H1 (cell line): Measurements from ENCODE around the gene WDR59. TPM values are rescaled to one million over a fixed set of nuclear protein-coding genes. Genes with fewer than 3 reads are reported as not detected.

ENCODE experiments used
- CHD1 ChIP-seq: IDR thresholded peaks from 2 replicates; pipeline ENCODE4 v1.6.1; 2012; ENCODE audit warnings: low read depth, low read length, improper control_type of control experiment
- HDAC6 ChIP-seq: IDR thresholded peaks from one replicate; pipeline ENCODE4 v1.7.1; 2012; ENCODE audit warnings: low read depth, mild to moderate bottlenecking, inconsistent platforms, low read length, moderate library complexity
- KDM1A ChIP-seq: fragments of 200-600, 300-600 bp; sonication (generic); IDR thresholded peaks from 2 replicates; pipeline ENCODE4 v1.7.1; 2016; ENCODE audit warnings: mild to moderate bottlenecking, low read length, borderline replicate concordance
- MAFK ChIP-seq: IDR thresholded peaks from 2 replicates; pipeline ENCODE4 v1.6.1; 2012; ENCODE audit warnings: low read depth, mild to moderate bottlenecking, improper control_type of control experiment, low read length
- PHF8 ChIP-seq: fragments of 200-600 bp; sonication (generic); conservative IDR thresholded peaks from 2 replicates; pipeline ENCODE4 v1.7.1; 2012; ENCODE audit warnings: low read depth, mild to moderate bottlenecking, inconsistent platforms, low read length, moderate library complexity
- RFX5 ChIP-seq: IDR thresholded peaks from 2 replicates; pipeline ENCODE4 v1.6.1; 2011; ENCODE audit warnings: low read depth, low read length, improper control_type of control experiment, borderline replicate concordance
- SIX5 ChIP-seq: IDR thresholded peaks from 2 replicates; pipeline ENCODE4 v1.6.1; 2011; ENCODE audit warnings: mild to moderate bottlenecking, low read depth, low read length
- SRF ChIP-seq: IDR thresholded peaks from 2 replicates; pipeline ENCODE4 v1.6.1; 2011; ENCODE audit warnings: mild to moderate bottlenecking, low read depth, low read length, moderate library complexity
- TBP ChIP-seq: IDR thresholded peaks from 2 replicates; pipeline ENCODE4 v1.6.1; 2011; ENCODE audit warnings: low read depth, low read length, improper control_type of control experiment
- polyA plus RNA-seq, 7 experiments: library from polyadenylated mRNA; depleted of rRNA in 3 of 7; stranded (reverse) in 5 of 7; unstranded in 2 of 7; fragments of >200 nt in 5 of 7; fragments of 200-250 nt in 2 of 7; gene quantifications; 1 replicate in 5 of 7; 2 replicates in 1 of 7; 4 replicates in 1 of 7; pipeline versions ENCODE4 v1.2.1 to v1.2.3, GENCODE V29; 2011 to 2013; ENCODE audit warnings: missing spikeins in 2 of 7, mixed read lengths in 2 of 7
- total RNA-seq: library from RNA; stranded (reverse); fragmentation: NEBNext Ultra II Directional; extraction: Animal tissue kit (Norgen Biotek cat#: 25700); gene quantifications from 2 replicates; pipeline ENCODE4 v1.2.1, GENCODE V29; 2021

Gene WDR59
- total and polyA plus RNA-seq, 2 of the 8 experiments (the other 6 are each of a cell fraction or from before 2014, with no cell fraction given): 84.2 to 124 TPM

- TF ChIP-seq RFX5 (no peak), SIX5 (no peak), KDM1A (no peak), PHF8 (no peak), TBP (no peak), HDAC6 (no peak), SRF (no peak), MAFK (no peak), CHD1 (no peak)
- TF ChIP-seq, all 59 proteins: peak for 0
These were observed 110.8 kb downstream of the WDR59 start (continued) for GRCh38 chr16:74874123-74874522.
